Calu3 (cell line): Measurements from ENCODE around the gene KRT4. TPM values are rescaled to one million over a fixed set of nuclear protein-coding genes. Genes with fewer than 3 reads are reported as not detected.

ENCODE experiments used
- BruUV-seq: library from RNA; stranded (reverse); fragments of 400-500 nt; replicated peaks from 2 replicates; lab custom pipeline; 2021; lab: Mats Ljungman, UMichigan
- CTCF ChIA-PET: fragments of 300-600 bp; sonication (Branson Sonifier 250); formaldehyde crosslinking; loops from one replicate; lab custom pipeline; 2022; ENCODE audit warnings: antibody characterized with exemption; lab: Charles Lee
- DNase-seq: peaks from one replicate; pipeline ENCODE4 v3.0.0; 2022
- H3K27ac Mint-ChIP-seq: one replicate; pipeline ENCODE4 v1.8.0; 2022; ENCODE audit warnings: mixed read lengths; ENCODE audit not compliant: unreplicated experiment
- H3K27me3 Mint-ChIP-seq: one replicate; pipeline ENCODE4 v1.8.0; 2022; ENCODE audit warnings: mixed read lengths; ENCODE audit not compliant: unreplicated experiment
- H3K36me3 Mint-ChIP-seq: one replicate; pipeline ENCODE4 v1.8.0; 2022; ENCODE audit warnings: mild to moderate bottlenecking, moderate library complexity, mixed read lengths; ENCODE audit not compliant: insufficient read depth, unreplicated experiment
- H3K4me1 Mint-ChIP-seq: one replicate; pipeline ENCODE4 v1.8.0; 2022; ENCODE audit warnings: mild to moderate bottlenecking, low read depth, mixed read lengths; ENCODE audit not compliant: unreplicated experiment
- H3K4me3 Mint-ChIP-seq: one replicate; pipeline ENCODE4 v1.8.0; 2022; ENCODE audit warnings: mild to moderate bottlenecking, low read depth, moderate library complexity, mixed read lengths; ENCODE audit not compliant: unreplicated experiment
- H3K9me3 Mint-ChIP-seq: one replicate; pipeline ENCODE4 v1.8.0; 2022; ENCODE audit warnings: low read depth, mixed read lengths; ENCODE audit not compliant: unreplicated experiment
- intact Hi-C: fragments of 100-400 bp; cut with micrococcal nuclease; formaldehyde crosslinking; loops from one replicate; pipeline ENCODE4 v1.10.0; 2022; ENCODE audit not compliant: unreplicated experiment
- total RNA-seq: library from RNA; stranded (reverse); gene quantifications from 2 replicates; pipeline ENCODE4 v1.2.3, GENCODE V29; 2022
- TF ChIP-seq, protein P1 (sequence below): fragments of 200-600 bp; IDR thresholded peaks from one replicate; pipeline ENCODE4 v1.8.0; 2022; ENCODE audit warnings: antibody characterized with exemption; ENCODE audit not compliant: unreplicated experiment

The KRT4 gene
- total RNA-seq, 1 experiment from 2014 or later = not detected

DNA sequence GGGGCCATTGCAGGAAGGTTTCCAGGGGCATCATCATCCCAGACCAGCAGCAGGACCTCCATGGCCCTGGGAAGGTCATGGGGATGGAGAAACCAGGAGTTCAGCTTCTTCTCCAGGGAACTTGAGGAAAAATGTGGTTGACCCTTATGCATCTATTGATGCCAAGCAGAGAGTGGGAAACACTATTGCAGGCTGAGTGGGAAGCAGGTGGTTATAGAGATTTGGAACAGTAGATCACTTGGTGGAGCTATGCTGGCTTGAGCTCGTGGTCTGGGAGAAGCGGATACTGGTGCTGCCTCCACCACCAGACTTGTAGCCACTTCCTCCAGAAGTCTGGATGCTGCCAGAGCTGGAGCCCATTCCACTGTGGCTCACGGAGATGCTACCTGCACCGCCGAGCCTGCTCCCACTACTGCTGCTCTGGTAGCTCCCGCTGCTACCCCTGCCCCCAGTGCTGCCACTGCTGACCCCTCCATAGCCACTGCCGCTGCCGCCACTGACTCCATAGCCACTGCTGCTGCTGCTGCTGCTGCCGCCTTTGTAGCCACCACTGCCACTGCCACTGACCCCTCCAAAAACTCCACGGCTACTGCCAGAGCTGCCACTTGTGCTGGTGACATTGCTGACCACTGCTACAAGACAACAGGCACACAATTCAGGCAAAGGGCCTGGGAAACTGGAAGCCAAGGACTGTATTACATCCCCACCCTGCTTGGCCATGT, 45.3 kb downstream of the KRT4 start:
- no peaks in the 10 kb centered on the region for H3K4me1 Mint-ChIP-seq
- peaks cover 5% of the 10 kb centered on the region for H3K36me3 Mint-ChIP-seq
- H3K27ac Mint-ChIP-seq = no peak overlapping the region
- H3K27me3 Mint-ChIP-seq = peaks cover 78% of the 10 kb centered on the region
- no TSS peak for BruUV-seq
- CTCF ChIA-PET = no interaction called here
- no peak overlapping the region for H3K4me3 Mint-ChIP-seq
- DNase-seq = no peak
- TF ChIP-seq, protein P1, sequence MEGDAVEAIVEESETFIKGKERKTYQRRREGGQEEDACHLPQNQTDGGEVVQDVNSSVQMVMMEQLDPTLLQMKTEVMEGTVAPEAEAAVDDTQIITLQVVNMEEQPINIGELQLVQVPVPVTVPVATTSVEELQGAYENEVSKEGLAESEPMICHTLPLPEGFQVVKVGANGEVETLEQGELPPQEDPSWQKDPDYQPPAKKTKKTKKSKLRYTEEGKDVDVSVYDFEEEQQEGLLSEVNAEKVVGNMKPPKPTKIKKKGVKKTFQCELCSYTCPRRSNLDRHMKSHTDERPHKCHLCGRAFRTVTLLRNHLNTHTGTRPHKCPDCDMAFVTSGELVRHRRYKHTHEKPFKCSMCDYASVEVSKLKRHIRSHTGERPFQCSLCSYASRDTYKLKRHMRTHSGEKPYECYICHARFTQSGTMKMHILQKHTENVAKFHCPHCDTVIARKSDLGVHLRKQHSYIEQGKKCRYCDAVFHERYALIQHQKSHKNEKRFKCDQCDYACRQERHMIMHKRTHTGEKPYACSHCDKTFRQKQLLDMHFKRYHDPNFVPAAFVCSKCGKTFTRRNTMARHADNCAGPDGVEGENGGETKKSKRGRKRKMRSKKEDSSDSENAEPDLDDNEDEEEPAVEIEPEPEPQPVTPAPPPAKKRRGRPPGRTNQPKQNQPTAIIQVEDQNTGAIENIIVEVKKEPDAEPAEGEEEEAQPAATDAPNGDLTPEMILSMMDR = no peak
- intact Hi-C loops = no loop called here
- H3K9me3 Mint-ChIP-seq = peaks cover 3% of the 10 kb centered on the region

DNA sequence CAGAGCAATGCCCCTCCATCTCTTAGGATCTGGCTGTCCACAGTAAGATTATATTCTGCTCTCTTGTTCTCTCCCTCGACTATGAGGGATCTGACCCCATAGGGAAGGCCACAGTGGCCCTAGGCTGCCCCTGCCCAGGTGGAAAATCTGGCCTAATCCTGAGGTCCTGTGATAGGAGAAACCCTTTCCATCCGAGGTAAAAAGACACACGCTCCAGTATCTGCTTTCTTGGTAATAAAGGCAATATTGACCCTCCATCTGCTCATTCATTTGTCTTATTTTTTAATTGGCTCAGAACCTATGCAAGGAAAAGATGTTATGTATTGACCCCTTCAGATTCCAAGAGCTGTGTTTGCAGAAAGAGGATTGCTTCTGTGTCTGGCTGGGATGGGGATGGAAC, 46.5 kb downstream of the KRT4 start:
- DNase-seq = no peak
- Mint-ChIP-seq H3K9me3 (peaks cover 3% of the 10 kb centered on the region), H3K27ac (no peak overlapping the region), H3K27me3 (peaks cover 67% of the 10 kb centered on the region), H3K4me1 (no peaks in the 10 kb centered on the region), H3K4me3 (no peak overlapping the region), H3K36me3 (peaks cover 5% of the 10 kb centered on the region)
- TF ChIP-seq, protein P1 = no peak
- intact Hi-C loops = no loop called here
- no TSS peak for BruUV-seq
- CTCF ChIA-PET = no interaction called here

DNA sequence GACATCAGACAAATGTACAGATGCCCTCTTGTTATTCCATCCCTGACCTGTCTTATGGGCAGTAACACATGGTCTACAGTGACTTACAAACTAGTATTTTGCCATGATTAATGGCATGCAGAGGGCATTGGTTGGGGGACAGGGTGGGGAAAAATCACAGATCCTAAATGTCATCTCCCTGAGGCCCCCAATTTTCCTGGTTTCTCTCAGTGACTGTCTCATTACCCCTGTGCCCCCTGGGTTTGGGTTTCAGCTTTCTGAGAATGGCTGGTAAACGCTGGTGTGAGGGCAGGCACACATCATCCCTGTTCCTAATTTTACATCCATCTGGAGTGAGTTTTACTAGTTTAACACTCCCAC, 46.9 kb downstream of the KRT4 start:
- no TSS peak for BruUV-seq
- Mint-ChIP-seq H3K9me3 (peaks cover 3% of the 10 kb centered on the region), H3K36me3 (peaks cover 5% of the 10 kb centered on the region), H3K4me1 (no peaks in the 10 kb centered on the region), H3K27ac (no peak overlapping the region), H3K4me3 (no peak overlapping the region), H3K27me3 (peaks cover 63% of the 10 kb centered on the region)
- TF ChIP-seq, protein P1 = no peak
- no peak for DNase-seq
- CTCF ChIA-PET = no interaction called here
- intact Hi-C loops = no loop called here

DNA sequence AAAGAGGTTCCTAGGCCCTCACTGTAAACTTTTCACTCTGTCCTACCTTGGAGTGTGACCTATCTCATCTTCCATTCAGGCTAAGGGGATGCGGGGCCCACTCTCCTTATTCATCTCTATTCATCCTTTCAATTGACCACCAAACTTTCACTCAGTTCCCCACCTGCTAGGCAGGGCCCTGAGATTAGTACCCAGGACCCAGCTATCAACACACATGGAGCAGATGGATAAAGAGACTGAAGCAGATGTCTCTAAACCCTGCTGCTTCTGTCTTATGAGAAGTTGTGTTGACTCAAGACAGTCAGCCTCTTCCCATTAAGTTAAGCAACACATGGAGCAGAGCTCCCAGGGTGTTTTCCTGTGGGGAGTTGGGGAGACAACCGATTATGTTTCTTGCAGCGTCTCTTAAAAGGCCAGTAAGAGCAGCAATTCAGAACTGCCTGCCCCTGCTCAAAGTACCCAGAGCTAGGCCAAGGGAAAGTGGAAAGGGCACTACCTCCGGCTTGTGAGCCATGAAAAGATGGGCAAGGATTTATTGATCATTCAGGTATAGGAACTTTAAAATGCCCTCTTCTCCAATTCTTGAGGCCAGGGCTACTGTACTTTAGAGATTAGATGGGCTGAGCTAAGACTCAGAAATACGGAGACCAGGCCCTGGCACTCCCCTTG, 47.4 kb downstream of the KRT4 start:
- H3K27me3 Mint-ChIP-seq = peaks cover 58% of the 10 kb centered on the region
- intact Hi-C loops = no loop called here
- H3K27ac Mint-ChIP-seq = no peak overlapping the region
- TF ChIP-seq, protein P1 = no peak
- peaks cover 5% of the 10 kb centered on the region for H3K36me3 Mint-ChIP-seq
- no TSS peak for BruUV-seq
- H3K4me1 Mint-ChIP-seq = no peaks in the 10 kb centered on the region
- H3K9me3 Mint-ChIP-seq = peaks cover 3% of the 10 kb centered on the region
- CTCF ChIA-PET = no interaction called here
- no peak for DNase-seq
- no peak overlapping the region for H3K4me3 Mint-ChIP-seq
